ENCODE data around the gene LRSAM1.

The LRSAM1 gene

GRCh38 chr9:127519301-127520166, 68.2 kb downstream of the LRSAM1 start:
- no peak overlapping the region for H3K4me3 Mint-ChIP-seq
- H3K9me3 Mint-ChIP-seq: no peaks in the 10 kb centered on the region
- ATAC-seq (replicated peaks; ENCODE audit: extremely low read depth, poor library complexity, severe bottlenecking) (peak; percentile 36), DNase-seq (ENCODE audit: low spot score in 2 of 2) (no peak)
- H3K27ac Mint-ChIP-seq (ENCODE audit: low read depth): peak overlapping the region; percentile 38
- H3K4me1 Mint-ChIP-seq: no peaks in the 10 kb centered on the region
- peaks cover 6% of the 10 kb centered on the region for H3K36me3 Mint-ChIP-seq (ENCODE audit: insufficient read depth)
- no peaks in the 10 kb centered on the region for H3K27me3 Mint-ChIP-seq

- no peak overlapping the region for H3K27ac Mint-ChIP-seq (ENCODE audit: low read depth)
- peaks cover 6% of the 10 kb centered on the region for H3K36me3 Mint-ChIP-seq (ENCODE audit: insufficient read depth)
- H3K27me3 Mint-ChIP-seq: no peaks in the 10 kb centered on the region
- no peak for DNase-seq (ENCODE audit: low spot score in 2 of 2)
- H3K9me3 Mint-ChIP-seq: no peaks in the 10 kb centered on the region
- ATAC-seq (replicated peaks; ENCODE audit: extremely low read depth, poor library complexity, severe bottlenecking): no peak
- no peak overlapping the region for H3K4me3 Mint-ChIP-seq
- H3K4me1 Mint-ChIP-seq: no peaks in the 10 kb centered on the region
Measured at GRCh38 chr9:127520941-127521918, 69.9 kb downstream of the LRSAM1 start.

DNA sequence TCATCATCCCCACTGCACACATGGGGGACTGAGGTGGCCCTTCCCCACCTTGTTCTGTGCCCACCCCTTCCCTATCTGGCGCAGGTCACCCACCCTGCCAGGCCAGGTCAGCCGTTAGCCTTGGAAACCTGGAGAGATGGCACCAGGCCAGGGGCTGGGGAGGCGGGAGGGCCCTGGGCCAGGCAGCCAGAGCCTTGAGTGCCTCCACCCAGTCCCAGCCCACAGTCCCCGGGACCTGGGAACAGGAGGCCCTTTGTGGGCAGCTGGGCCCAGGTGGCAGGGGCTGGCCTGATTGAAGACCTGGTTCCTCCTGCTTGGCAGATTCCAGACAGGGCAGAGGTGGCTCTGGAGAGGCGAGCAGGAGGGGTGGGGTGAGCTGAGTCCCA, 70.6 kb downstream of the LRSAM1 start:
- DNase-seq (ENCODE audit: low spot score in 2 of 2) (no peak), ATAC-seq (replicated peaks; ENCODE audit: extremely low read depth, poor library complexity, severe bottlenecking) (no peak)
- H3K4me3 Mint-ChIP-seq: no peak overlapping the region
- H3K27ac Mint-ChIP-seq (ENCODE audit: low read depth): no peak overlapping the region
- no peaks in the 10 kb centered on the region for H3K4me1 Mint-ChIP-seq
- no peaks in the 10 kb centered on the region for H3K9me3 Mint-ChIP-seq
- H3K36me3 Mint-ChIP-seq (ENCODE audit: insufficient read depth): peaks cover 7% of the 10 kb centered on the region
- no peaks in the 10 kb centered on the region for H3K27me3 Mint-ChIP-seq

GRCh38 chr9:127522727-127523126, 71.4 kb downstream of the LRSAM1 start:
- no peaks in the 10 kb centered on the region for H3K27me3 Mint-ChIP-seq
- H3K36me3 Mint-ChIP-seq (ENCODE audit: insufficient read depth): peaks cover 5% of the 10 kb centered on the region
- no peak for DNase-seq (ENCODE audit: low spot score in 2 of 2)
- H3K4me1 Mint-ChIP-seq: no peaks in the 10 kb centered on the region
- H3K4me3 Mint-ChIP-seq: no peak overlapping the region
- no peak overlapping the region for H3K27ac Mint-ChIP-seq (ENCODE audit: low read depth)
- ATAC-seq (replicated peaks; ENCODE audit: extremely low read depth, poor library complexity, severe bottlenecking): no peak
- H3K9me3 Mint-ChIP-seq: no peaks in the 10 kb centered on the region

- H3K27me3 Mint-ChIP-seq: no peaks in the 10 kb centered on the region
- no peaks in the 10 kb centered on the region for H3K9me3 Mint-ChIP-seq
- H3K36me3 Mint-ChIP-seq (ENCODE audit: insufficient read depth): peaks cover 3% of the 10 kb centered on the region
- no peak overlapping the region for H3K4me3 Mint-ChIP-seq
- H3K27ac Mint-ChIP-seq (ENCODE audit: low read depth): no peak overlapping the region
- H3K4me1 Mint-ChIP-seq: no peaks in the 10 kb centered on the region
- no peak for DNase-seq (ENCODE audit: low spot score in 2 of 2)
- ATAC-seq (replicated peaks; ENCODE audit: extremely low read depth, poor library complexity, severe bottlenecking): no peak
Measured at GRCh38 chr9:127523312-127523851, 72.1 kb downstream of the LRSAM1 start.

- Mint-ChIP-seq H3K36me3 (ENCODE audit: insufficient read depth) (peaks cover 3% of the 10 kb centered on the region), H3K9me3 (no peaks in the 10 kb centered on the region), H3K4me3 (no peak overlapping the region), H3K27me3 (no peaks in the 10 kb centered on the region), H3K4me1 (no peaks in the 10 kb centered on the region), H3K27ac (ENCODE audit: low read depth) (no peak overlapping the region)
- ATAC-seq (replicated peaks; ENCODE audit: extremely low read depth, poor library complexity, severe bottlenecking): no peak
- no peak for DNase-seq (ENCODE audit: low spot score in 2 of 2)
Measured at GRCh38 chr9:127524373-127524772, 73.1 kb downstream of the LRSAM1 start.

GRCh38 chr9:127525401-127526188, 74.3 kb downstream of the LRSAM1 start:
- ATAC-seq (replicated peaks; ENCODE audit: extremely low read depth, poor library complexity, severe bottlenecking): peak; percentile 49
- H3K4me3 Mint-ChIP-seq: no peak overlapping the region

GRCh38 chr9:127526655-127527559, 75.6 kb downstream of the LRSAM1 start:
- Mint-ChIP-seq H3K4me1 (no peaks in the 10 kb centered on the region), H3K27me3 (no peaks in the 10 kb centered on the region), H3K9me3 (no peaks in the 10 kb centered on the region), H3K4me3 (no peak overlapping the region), H3K27ac (ENCODE audit: low read depth) (no peak overlapping the region), H3K36me3 (ENCODE audit: insufficient read depth) (peaks cover 1% of the 10 kb centered on the region)
- ATAC-seq (replicated peaks; ENCODE audit: extremely low read depth, poor library complexity, severe bottlenecking) (no peak), DNase-seq (ENCODE audit: low spot score in 2 of 2) (no peak)

More at GRCh38 chr9:127525401-127526188, 74.3 kb downstream of the LRSAM1 start:
- no peaks in the 10 kb centered on the region for H3K4me1 Mint-ChIP-seq
- H3K36me3 Mint-ChIP-seq (ENCODE audit: insufficient read depth): peaks cover 1% of the 10 kb centered on the region
- H3K9me3 Mint-ChIP-seq: no peaks in the 10 kb centered on the region
- DNase-seq (ENCODE audit: low spot score in 2 of 2): no peak
- H3K27me3 Mint-ChIP-seq: no peaks in the 10 kb centered on the region
- no peak overlapping the region for H3K27ac Mint-ChIP-seq (ENCODE audit: low read depth)

DNA sequence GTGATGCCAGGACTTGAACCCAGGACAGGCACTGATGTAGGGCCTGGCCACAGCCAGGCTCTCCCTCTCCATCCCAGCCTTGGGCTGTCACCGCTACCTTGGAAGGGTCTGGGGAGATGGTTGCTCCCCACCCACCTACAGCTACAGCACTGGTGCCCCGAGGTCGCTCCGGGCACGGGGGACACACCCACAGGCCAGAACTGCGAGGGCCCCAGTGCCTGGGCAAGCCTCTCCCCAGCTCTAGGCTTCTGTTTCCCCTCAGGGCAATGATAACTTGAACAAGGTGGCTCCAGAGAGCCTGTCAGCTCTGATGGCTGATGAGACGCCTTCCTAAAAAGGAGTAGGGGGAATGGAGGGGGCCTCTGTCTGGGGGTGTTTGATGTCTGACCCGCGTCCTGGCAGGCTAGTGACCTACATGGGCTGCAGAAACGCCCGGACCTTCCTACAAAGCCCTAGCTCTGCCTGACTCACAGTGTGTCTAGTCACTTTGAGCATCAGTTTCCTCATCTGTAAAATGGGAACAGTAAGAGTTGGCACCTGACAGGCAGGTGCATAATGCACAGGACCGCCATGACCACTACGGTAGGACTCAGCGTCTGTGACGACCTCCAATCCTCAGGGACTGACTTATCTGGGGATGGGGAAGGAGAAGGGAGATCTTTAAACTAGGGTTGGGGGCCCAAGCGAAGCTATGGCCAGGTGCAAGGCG, 76.4 kb downstream of the LRSAM1 start:
- ATAC-seq (replicated peaks; ENCODE audit: extremely low read depth, poor library complexity, severe bottlenecking) (no peak), DNase-seq (ENCODE audit: low spot score in 2 of 2) (no peak)
- Mint-ChIP-seq H3K27me3 (no peaks in the 10 kb centered on the region), H3K4me1 (no peaks in the 10 kb centered on the region), H3K27ac (ENCODE audit: low read depth) (no peak overlapping the region), H3K36me3 (ENCODE audit: insufficient read depth) (peaks cover 1% of the 10 kb centered on the region), H3K9me3 (no peaks in the 10 kb centered on the region), H3K4me3 (no peak overlapping the region)

DNA sequence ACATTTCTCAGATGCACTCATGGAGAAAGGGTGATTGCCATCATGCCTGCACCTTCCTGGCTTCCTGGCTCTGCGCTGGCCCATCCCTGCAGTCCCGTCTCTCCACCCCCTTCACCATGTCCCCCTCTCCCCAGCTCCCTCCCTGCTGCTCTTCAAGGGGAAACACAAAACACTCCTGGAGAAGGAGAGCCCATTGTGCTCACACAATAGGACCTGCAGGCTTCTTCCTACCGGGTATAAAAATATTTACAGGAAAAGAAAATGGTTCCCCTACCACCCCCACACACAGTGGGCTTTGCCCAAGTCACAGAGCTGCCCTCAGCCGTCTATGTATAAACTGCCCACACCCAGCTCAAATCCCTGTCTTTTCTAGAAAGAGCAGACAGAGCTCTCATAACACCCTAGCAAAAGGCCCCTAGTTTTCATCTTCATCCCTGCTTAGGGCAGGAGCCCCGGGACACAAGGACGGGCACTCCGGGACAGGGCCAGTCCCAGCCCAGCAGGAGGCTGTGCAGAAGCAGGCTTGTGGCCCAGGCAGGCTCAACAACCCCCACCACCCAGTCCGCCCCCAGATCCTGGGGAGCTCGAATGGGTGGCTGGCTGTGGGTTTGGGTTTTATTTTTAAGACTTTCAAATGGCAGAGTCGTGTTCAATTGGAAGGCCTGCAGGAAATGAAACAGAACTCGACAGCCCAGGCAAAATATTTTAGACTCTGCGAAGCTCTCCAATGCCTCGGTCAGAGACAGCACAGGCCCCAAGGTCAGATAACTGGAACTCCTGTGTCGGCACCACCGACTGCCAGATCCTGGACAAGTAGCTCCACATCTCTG, 77.3 kb downstream of the LRSAM1 start:
- H3K27ac Mint-ChIP-seq (ENCODE audit: low read depth): no peak overlapping the region

More for the DNA sequence above, 77.3 kb downstream of the LRSAM1 start:
- Mint-ChIP-seq H3K9me3 (no peaks in the 10 kb centered on the region), H3K4me1 (no peaks in the 10 kb centered on the region), H3K36me3 (ENCODE audit: insufficient read depth) (peaks cover 1% of the 10 kb centered on the region), H3K27me3 (no peaks in the 10 kb centered on the region), H3K4me3 (no peak overlapping the region)
- DNase-seq (ENCODE audit: low spot score in 2 of 2): no peak
- ATAC-seq (replicated peaks; ENCODE audit: extremely low read depth, poor library complexity, severe bottlenecking): no peak

Data from central memory CD8-positive, alpha-beta T cell (primary cell).